GM23338 (cell line): ENCODE measurements around the gene NIPAL3. TPM values are rescaled to one million over a fixed set of nuclear protein-coding genes. Genes with fewer than 3 reads are reported as not detected.

Experiments
- ATAC-seq: fragments of 200-7000 bp; cut with Tn5 transposase; 3 replicates; pipeline ENCODE4 v1.9.1; 2020
- DNase-seq: peaks from one replicate; pipeline ENCODE4 v3.0.0-alpha.2; 2015; ENCODE audit warnings: low spot score
- H2AFZ ChIP-seq: fragments of 200-600 bp; sonication (generic); 2 replicates; pipeline ENCODE4 v1.8.0; 2016; ENCODE audit warnings: antibody characterized with exemption, mild to moderate bottlenecking, moderate library complexity
- H3F3A ChIP-seq: fragments of 200-600 bp; sonication (generic); replicated peaks from 2 replicates; pipeline ENCODE4 v1.8.0; 2017; ENCODE audit warnings: antibody characterized with exemption, mixed run types, low read depth
- H3K27ac ChIP-seq: fragments of 200-600 bp; sonication (generic); 2 replicates; pipeline ENCODE4 v1.6.1; 2016; ENCODE audit warnings: low read depth
- H3K27me3 ChIP-seq: fragments of 200-600 bp; sonication (generic); 2 replicates; pipeline ENCODE4 v1.8.0; 2016; ENCODE audit warnings: mild to moderate bottlenecking, mixed run types, moderate library complexity; ENCODE audit not compliant: insufficient read depth
- H3K36me3 ChIP-seq: fragments of 200-600 bp; sonication (generic); 2 replicates; pipeline ENCODE4 v1.8.0; 2016; ENCODE audit warnings: mild to moderate bottlenecking; ENCODE audit not compliant: insufficient read depth
- H3K4me1 ChIP-seq: fragments of 200-600 bp; sonication (generic); 2 replicates; pipeline ENCODE4 v1.8.0; 2016; ENCODE audit warnings: mild to moderate bottlenecking, moderate library complexity; ENCODE audit not compliant: insufficient read depth
- H3K4me2 ChIP-seq: fragments of 200-600 bp; sonication (generic); 2 replicates; pipeline ENCODE4 v1.7.1; 2017; ENCODE audit warnings: mixed run types
- H3K4me3 ChIP-seq: fragments of 200-600 bp; sonication (generic); 2 replicates; pipeline ENCODE4 v1.6.1; 2016; ENCODE audit warnings: mixed run types
- H3K79me2 ChIP-seq: fragments of 200-600 bp; sonication (generic); replicated peaks from 2 replicates; pipeline ENCODE4 v1.8.0; 2017; ENCODE audit warnings: mild to moderate bottlenecking; ENCODE audit not compliant: insufficient read depth
- H3K9me2 ChIP-seq: fragments of 200-600 bp; sonication (generic); 2 replicates; pipeline ENCODE4 v1.8.0; 2017; ENCODE audit not compliant: insufficient read depth
- H4K20me1 ChIP-seq: fragments of 200-600 bp; sonication (generic); replicated peaks from 2 replicates; pipeline ENCODE4 v1.8.0; 2017; ENCODE audit warnings: mild to moderate bottlenecking; ENCODE audit not compliant: insufficient read depth
- H3K27ac Mint-ChIP-seq: 2 replicates; pipeline ENCODE4 v1.8.0; 2020; ENCODE audit warnings: inconsistent platforms, mild to moderate bottlenecking, moderate library complexity, mixed read lengths
- H3K27me3 Mint-ChIP-seq: 3 replicates; pipeline ENCODE4 v1.8.0; 2022; ENCODE audit warnings: low read depth, mild to moderate bottlenecking, moderate library complexity, mixed read lengths, inconsistent platforms; ENCODE audit not compliant: insufficient read depth, poor library complexity
- H3K36me3 Mint-ChIP-seq: 3 replicates; pipeline ENCODE4 v1.8.0; 2021; ENCODE audit warnings: low read depth, mild to moderate bottlenecking, inconsistent platforms, moderate library complexity, mixed read lengths
- H3K4me1 Mint-ChIP-seq: 3 replicates; pipeline ENCODE4 v1.8.0; 2020; ENCODE audit warnings: mild to moderate bottlenecking, inconsistent platforms, mixed read lengths
- H3K4me3 Mint-ChIP-seq: 3 replicates; pipeline ENCODE4 v1.8.0; 2021; ENCODE audit warnings: moderate library complexity, mild to moderate bottlenecking, inconsistent platforms, mixed read lengths
- H3K9me3 Mint-ChIP-seq: 3 replicates; pipeline ENCODE4 v1.8.0; 2020; ENCODE audit warnings: moderate library complexity, mild to moderate bottlenecking, inconsistent platforms, mixed read lengths
- CREB1 ChIP-seq: fragments of 250-450 bp; sonication (Bioruptor Pico); IDR thresholded peaks from 2 replicates; pipeline ENCODE4 v1.5.0; 2020; ENCODE audit warnings: low read depth, mild to moderate bottlenecking, moderate library complexity
- CTCF ChIP-seq, 2 experiments: fragments of 200-600 bp in 1 of 2; sonication (generic) in 1 of 2; conservative IDR thresholded peaks; 2 replicates each; pipeline versions ENCODE4 v1.5.1 to v1.6.1; 2016 to 2017; ENCODE audit warnings: antibody characterized with exemption in 2 of 2, low read depth in 2 of 2, mild to moderate bottlenecking in 2 of 2, moderate library complexity in 1 of 2
- ETS1 ChIP-seq: IDR thresholded peaks from 2 replicates; pipeline ENCODE4 v1.6.1; 2016; ENCODE audit warnings: antibody characterized with exemption
- EZH2 ChIP-seq: fragments of 200-600 bp; sonication (generic); IDR thresholded peaks from one replicate; pipeline ENCODE4 v1.8.0; 2017; ENCODE audit warnings: antibody characterized with exemption, mild to moderate bottlenecking, low read depth; ENCODE audit not compliant: unreplicated experiment
- JUNB ChIP-seq: IDR thresholded peaks from one replicate; pipeline ENCODE4 v1.6.1; 2016; ENCODE audit warnings: antibody characterized with exemption; ENCODE audit not compliant: unreplicated experiment
- NANOG ChIP-seq: IDR thresholded peaks from 2 replicates; pipeline ENCODE4 v1.6.1; 2016; ENCODE audit warnings: antibody characterized with exemption, borderline replicate concordance
- POLR2AphosphoS5 ChIP-seq: IDR thresholded peaks from 2 replicates; pipeline ENCODE4 v1.6.1; 2016; ENCODE audit warnings: antibody characterized with exemption, low read depth
- REST ChIP-seq: IDR thresholded peaks from one replicate; pipeline ENCODE4 v1.6.1; 2018; ENCODE audit warnings: antibody characterized with exemption; ENCODE audit not compliant: unreplicated experiment
- STAT1 ChIP-seq: IDR thresholded peaks from one replicate; pipeline ENCODE4 v1.6.1; 2016; ENCODE audit warnings: antibody characterized with exemption; ENCODE audit not compliant: unreplicated experiment
- ZNF114 ChIP-seq: fragments of 250-450 bp; sonication (Bioruptor Pico); IDR thresholded peaks from 2 replicates; pipeline ENCODE4 v1.5.0; 2020; ENCODE audit warnings: mild to moderate bottlenecking, moderate library complexity
- ZNF331 ChIP-seq: fragments of 250-450 bp; sonication (Bioruptor Pico); IDR thresholded peaks from 2 replicates; pipeline ENCODE4 v1.5.0; 2020; ENCODE audit warnings: low read depth, mild to moderate bottlenecking, moderate library complexity
- polyA plus RNA-seq: library from polyadenylated mRNA; unstranded; fragments of >200 nt; fragmentation: Nextera tagmentation; extraction: Ambion mirVana; gene quantifications from 2 replicates; pipeline ENCODE4 v1.2.1, GENCODE V29; 2016
- total RNA-seq: library from RNA; depleted of rRNA; stranded (reverse); fragments of >200 nt; shearing (Covaris generic); gene quantifications from 2 replicates; pipeline ENCODE4 v1.2.3, GENCODE V29; 2014

NIPAL3 gene
- total and polyA plus RNA-seq, 2 experiments from 2014 or later = 5.5 to 9.6 TPM

GRCh38 chr1:24508911-24509310 lies 93.3 kb downstream of the NIPAL3 start (continued):
- TF ChIP-seq STAT1 (no peak), EZH2 (no peak), CTCF (conservative IDR thresholded peaks at IDR 0.05; ENCODE audit: low read depth in 2 of 2) (no peak), ZNF331 (CRISPR knock-in tag) (no peak), ZNF114 (no peak), REST (no peak)

GRCh38 chr1:24513706-24514105 lies 98.1 kb downstream of the NIPAL3 start:
- H3K27ac Mint-ChIP-seq = no peak overlapping the region
- H4K20me1 ChIP-seq = no peaks in the 10 kb centered on the region
- DNase-seq (no peak), ATAC-seq (no peak)
- no peaks in the 10 kb centered on the region for H3K27me3 ChIP-seq
- no peak overlapping the region for H2AFZ ChIP-seq
- H3K9me2 ChIP-seq = no peaks in the 10 kb centered on the region
- no peaks in the 10 kb centered on the region for H3K9me3 Mint-ChIP-seq
- no peak overlapping the region for H3K4me3 ChIP-seq
- no peaks in the 10 kb centered on the region for H3F3A ChIP-seq
- H3K4me2 ChIP-seq = no peak overlapping the region
- peaks cover 11% of the 10 kb centered on the region for H3K4me1 Mint-ChIP-seq
- H3K4me1 ChIP-seq = no peaks in the 10 kb centered on the region
- no peaks in the 10 kb centered on the region for H3K36me3 Mint-ChIP-seq
- H3K4me3 Mint-ChIP-seq = no peak overlapping the region
- no peaks in the 10 kb centered on the region for H3K27me3 Mint-ChIP-seq
- H3K27ac ChIP-seq = no peak overlapping the region
- peaks cover 7% of the 10 kb centered on the region for H3K79me2 ChIP-seq
- H3K36me3 ChIP-seq = no peaks in the 10 kb centered on the region
- TF ChIP-seq NANOG (no peak), REST (no peak), EZH2 (no peak), POLR2AphosphoS5 (no peak), ETS1 (no peak), CTCF (conservative IDR thresholded peaks at IDR 0.05; ENCODE audit: low read depth in 2 of 2) (no peak), JUNB (no peak), CREB1 (CRISPR knock-in tag) (no peak), STAT1 (no peak)
